Adipose tissue (tissue), 3 donors: ENCODE measurements around the gene TMEM222. TPM values are rescaled to one million over a fixed set of nuclear protein-coding genes. Genes with fewer than 3 reads are reported as not detected.
"Not testable (repeated sequence)": the region's sequence is repeated elsewhere in the genome, so short reads cannot be mapped to it uniquely, and the experiment has no call there.

Source experiments
- H3K27ac ChIP-seq: one replicate; pipeline ENCODE4 v1.5.1; 2013; ENCODE audit warnings: low read depth, low read length
- WGBS, 3 donors: extraction: QIAGEN DNeasy Blood & Tissue Kit; methylation state at CpG; one replicate each; pipeline ENCODE4 v1.1.7; 2013; 5-methylcytosine and 5-hydroxymethylcytosine counted together
- polyA plus RNA-seq, 3 donors: library from polyadenylated mRNA; stranded (reverse); fragments of 200-250 nt; gene quantifications; one replicate each; pipeline ENCODE4 v1.2.3, GENCODE V29; 2013
- donor health status: healthy with polysubstance abuse.
- donor health status: Bipolar disorder and iron deficiency.
- donor health status: healthy.

Gene TMEM222, protein sequence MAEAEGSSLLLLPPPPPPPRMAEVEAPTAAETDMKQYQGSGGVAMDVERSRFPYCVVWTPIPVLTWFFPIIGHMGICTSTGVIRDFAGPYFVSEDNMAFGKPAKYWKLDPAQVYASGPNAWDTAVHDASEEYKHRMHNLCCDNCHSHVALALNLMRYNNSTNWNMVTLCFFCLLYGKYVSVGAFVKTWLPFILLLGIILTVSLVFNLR
- 10 to 100 TPM; 27.1 to 44.9 (median 27.2) TPM for polyA plus RNA-seq

DNA sequence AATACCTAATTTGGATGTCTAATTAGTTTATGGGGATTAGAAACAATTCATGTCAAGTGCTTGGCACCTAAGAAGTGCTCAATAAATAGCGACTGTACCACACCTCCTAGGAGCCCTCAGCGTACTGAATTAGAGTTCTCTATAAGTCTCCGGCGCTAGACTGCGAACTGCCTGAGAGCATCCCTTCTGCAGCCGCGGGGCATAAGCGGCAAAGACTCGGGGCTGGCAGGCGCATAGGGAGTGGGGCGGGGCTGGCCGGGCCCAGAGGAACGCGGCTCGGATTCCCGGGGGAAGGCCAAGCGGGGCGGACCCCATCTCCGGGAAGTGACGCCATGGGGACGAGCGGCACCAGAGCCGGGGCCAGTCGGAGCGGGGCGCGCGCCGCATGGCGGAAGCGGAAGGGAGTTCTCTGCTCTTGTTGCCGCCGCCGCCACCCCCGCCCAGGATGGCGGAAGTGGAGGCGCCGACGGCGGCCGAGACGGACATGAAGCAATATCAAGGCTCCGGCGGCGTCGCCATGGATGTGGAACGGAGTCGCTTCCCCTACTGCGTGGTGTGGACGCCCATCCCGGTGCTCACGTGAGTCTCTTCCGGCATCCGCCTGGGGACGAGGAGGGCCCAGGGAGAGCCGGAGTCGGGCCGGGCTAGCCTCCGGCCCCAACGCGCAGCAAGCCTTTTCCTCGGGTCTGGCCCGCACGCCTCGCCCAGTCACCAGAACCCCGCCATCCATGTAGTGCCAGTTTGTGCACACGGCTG is at the start of gene TMEM222:
Gene TMEM222 (plus strand): TSS at position 351 of the 756 bp plus-strand sequence. CDS start 35 bp downstream, at position 386.
- WGBS, 3 donors: 1% methylated on average over 59 to 67 of the region's 67 CpGs
- H3K27ac ChIP-seq: peak within 1 kb of the TSS; percentile 80

DNA sequence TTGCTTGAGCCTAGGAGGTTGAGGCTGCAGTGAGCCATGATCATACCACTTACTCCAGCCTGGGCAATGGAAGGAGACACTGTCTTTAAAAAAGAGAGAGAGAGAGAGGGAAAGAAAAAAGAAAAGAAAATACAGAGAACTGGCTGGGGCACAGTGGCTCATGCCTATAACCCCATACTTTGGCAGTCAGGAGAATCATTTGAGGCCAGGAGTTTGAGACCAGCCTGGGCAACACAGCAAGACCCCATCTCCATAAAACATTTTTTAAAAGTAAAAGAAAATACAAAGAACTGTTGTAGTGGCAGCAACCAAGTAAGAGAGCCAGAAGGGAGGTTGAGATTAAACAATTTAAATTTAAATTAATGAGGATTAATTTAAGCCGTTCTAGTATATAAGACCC is 47.8 kb upstream of the TMEM222 start:
- WGBS, 3 donors: 87 to 94% (median 91%) methylated on average over 1 of the region's 1 CpG
- H3K27ac ChIP-seq: no peak overlapping the region

DNA sequence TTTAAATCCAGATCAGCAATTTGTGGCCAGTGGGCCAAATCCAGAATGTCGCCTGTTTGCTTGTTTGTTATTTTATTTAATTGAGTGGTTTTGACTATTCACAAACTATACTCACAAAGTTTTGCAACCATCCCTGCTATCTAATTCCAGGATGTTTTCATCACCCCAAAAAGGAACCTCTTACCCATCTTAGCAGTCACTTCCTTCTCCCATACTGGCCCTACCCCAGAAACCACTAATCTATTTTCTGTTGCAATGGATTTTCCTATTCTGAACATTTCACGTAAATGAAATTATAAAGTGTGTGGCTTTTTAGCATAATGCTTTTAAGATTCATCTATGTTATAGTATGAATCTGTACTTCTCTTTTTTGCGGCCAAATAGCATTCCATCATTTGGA is 46.3 kb upstream of the TMEM222 start:
- 46 to 83% (median 53%) methylated on average over 3 of the region's 3 CpGs for WGBS, 3 donors
- H3K27ac ChIP-seq: no peak overlapping the region

DNA sequence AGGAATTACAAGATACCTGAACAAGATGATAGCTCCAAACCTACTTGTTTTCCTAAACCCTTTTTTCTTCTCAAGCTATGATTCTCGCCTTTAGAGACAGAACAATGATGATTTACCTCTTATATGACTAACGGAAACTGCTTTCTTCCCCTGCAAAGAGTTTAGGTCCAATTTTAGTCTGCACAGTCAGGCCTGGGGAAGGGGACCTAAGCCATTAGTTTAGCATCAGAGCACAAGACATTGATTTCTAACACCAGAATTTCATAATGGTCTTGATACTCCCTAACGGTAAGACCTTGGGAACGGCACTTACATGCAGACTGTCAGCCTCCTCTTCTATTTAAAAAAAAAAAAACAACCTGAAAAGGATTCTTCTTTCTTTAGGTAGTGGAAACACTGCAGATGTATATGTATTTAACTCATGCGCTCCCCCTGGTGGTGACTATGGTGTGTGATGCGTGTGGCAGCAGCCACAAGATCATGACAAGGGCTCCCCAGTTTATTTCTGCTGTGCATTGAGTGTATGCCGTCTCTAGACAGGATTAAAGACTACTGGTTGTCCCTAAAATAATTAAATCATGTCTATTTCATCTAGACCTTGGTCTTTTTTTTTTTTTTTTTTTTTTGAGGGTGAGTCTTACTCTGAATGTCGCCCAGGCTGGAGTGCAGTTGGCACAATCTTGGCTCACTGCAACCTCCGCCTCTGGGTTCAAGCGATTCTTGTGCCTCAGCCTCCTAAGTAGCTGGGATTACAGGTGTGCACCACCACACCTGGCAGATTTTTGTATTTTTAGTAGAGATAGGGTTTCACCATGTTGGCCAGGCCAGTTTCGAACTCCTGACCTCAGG is 37.3 kb upstream of the TMEM222 start:
- no peak overlapping the region for H3K27ac ChIP-seq
- 48 to 51% (median 50%) methylated on average over 11 of the region's 11 CpGs for WGBS, 3 donors

DNA sequence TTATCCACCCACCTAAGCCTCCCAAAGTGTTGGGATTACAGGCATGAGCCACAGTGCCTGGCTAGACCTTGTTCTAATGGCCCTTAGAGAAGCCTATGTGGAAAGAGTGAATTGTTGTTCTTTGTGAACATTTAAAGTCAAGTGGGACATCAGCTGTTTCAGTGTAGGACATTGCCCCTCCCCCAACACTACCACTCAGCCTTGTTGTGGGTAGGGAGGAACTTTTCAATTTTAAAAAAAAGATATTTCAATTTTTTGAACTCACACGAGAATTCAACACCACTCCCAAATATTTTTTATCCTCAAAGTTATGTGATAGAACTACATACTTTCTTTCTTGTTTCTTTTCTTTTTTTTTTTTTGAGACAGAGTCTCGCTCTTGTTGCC is 36.7 kb upstream of the TMEM222 start:
- no peak overlapping the region for H3K27ac ChIP-seq
- WGBS, 3 donors: 74 to 83% (median 81%) methylated on average over 2 of the region's 2 CpGs

DNA sequence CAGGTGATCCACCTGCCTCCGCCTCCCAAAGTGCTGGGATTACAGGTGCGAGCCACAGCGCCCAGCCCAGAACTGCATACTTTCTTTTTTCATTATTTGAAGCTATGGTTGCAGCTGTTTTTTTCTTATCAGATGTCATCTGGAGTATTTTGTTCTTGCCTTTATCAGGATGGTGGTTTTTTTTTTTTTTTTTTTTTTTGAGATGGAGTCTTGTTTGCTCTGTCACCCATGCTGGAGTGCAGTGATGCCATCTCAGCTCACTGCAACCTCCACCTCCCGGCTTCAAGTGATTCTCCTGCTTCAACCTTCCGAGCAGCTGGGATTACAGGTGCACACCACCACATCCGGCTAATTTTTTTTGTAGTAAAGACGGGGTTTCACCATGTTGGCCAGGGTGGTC is 36.1 kb upstream of the TMEM222 start:
- WGBS, 3 donors: 96 to 97% (median 97%) methylated on average over 7 of the region's 7 CpGs

DNA sequence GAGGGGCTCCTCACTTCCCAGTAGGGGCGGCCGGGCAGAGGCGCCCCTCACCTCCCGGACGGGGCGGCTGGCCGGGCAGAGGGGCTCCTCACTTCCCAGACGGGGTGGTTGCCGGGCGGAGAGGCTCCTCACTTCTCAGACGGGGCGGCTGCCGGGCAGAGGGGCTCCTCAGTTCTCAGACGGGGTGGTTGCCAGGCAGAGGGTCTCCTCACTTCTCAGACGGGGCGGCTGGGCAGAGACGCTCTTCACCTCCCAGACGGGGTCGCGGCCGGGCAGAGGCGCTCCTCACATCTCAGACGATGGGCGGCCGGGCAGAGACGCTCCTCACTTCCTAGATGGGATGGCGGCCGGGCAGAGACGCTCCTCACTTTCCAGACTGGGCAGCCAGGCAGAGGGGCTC is 32.8 kb upstream of the TMEM222 start:
- H3K27ac ChIP-seq: not testable (repeated sequence)
- WGBS, 3 donors: 97 to 99% (median 98%) methylated on average over 13 to 26 of the region's 29 CpGs

More for the DNA sequence above, 36.1 kb upstream of the TMEM222 start:
- not testable (repeated sequence) for H3K27ac ChIP-seq

DNA sequence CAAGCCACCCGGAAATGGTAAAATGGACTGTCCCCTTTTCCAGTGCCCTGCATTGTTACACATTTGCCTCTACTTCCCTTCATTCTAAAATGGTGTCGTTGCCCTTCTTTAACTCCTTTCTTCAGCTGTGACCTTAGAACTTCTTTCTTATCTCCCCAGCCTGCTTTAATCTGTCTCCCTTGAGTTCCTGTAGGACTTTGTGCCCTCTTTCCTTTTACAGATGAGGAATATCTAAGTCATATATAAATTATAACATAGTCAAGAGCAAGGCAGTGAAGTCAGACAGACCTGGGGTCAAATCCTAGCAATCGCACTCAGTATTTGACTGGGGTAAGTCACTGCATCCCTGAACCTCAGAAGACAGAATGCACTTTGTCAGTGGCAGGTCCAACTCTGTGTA is 31.4 kb upstream of the TMEM222 start:
- 64 to 97% (median 94%) methylated on average over 3 of the region's 3 CpGs for WGBS, 3 donors
- H3K27ac ChIP-seq: no peak overlapping the region

DNA sequence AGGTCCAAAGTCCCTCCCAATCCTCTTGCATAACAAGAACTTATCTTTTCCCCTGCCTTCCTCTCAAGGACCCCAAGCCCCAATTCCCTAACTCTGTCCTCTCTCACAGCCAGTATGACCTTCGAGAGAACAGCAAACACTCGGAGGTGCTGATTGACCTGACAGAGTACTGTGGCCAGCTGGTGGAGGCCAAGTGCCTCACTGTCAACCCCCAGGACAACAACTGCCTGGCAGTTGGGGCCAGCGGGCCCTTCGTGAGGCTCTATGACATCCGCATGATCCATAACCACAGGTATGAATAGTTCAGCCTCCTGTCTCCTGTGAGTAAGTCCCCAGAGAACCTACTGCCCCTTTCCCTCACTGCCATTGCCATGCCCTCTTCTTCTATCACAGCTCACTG is 29.9 kb upstream of the TMEM222 start:
- H3K27ac ChIP-seq: no peak overlapping the region
- 42 to 99% (median 90%) methylated on average over 5 of the region's 5 CpGs for WGBS, 3 donors

DNA sequence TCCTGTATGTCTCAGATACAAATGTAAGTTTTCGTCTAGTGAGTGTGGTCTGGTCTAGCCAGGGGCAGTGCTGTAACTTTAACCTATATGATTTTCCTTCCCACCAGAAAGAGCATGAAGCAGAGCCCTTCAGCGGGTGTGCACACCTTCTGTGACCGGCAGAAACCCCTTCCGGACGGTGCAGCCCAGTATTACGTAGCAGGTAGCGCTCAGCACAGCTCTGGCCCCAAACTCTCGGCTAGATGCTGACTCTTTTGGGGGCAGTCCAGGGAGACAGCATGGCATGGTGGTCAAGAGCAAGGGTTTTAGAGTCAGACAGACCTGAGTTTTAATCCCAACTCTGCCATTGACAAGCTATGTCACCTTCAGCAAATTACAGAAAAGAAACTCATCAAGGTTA is 28.0 kb upstream of the TMEM222 start:
- WGBS, 3 donors: 94 to 96% (median 95%) methylated on average over 8 of the region's 8 CpGs
- no peak overlapping the region for H3K27ac ChIP-seq

DNA sequence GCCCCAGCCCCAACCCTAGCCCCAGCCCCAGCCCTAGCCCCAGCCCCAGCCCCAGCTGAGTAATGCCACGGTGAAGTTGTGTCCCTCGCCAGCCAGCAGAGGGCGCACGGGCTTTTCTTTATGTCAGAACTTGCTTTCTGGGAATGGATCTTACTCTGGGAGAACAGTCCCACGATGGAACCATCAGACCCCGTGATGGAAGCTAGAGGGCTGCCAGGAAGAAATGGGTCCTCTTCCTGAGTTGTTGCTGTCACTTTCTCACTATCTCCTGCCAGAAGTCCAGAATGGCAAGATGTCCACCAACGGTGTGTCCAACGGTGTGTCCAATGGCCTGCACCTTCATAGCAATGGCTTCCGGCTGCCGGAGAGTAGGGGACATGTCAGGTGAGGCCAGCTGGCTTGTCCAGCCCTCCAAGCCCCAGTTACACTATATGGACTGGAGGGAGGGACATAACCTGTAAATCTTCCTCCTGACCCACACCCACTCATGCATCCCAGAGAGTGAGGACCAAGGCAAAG is 25.1 kb upstream of the TMEM222 start:
- no peak overlapping the region for H3K27ac ChIP-seq

DNA sequence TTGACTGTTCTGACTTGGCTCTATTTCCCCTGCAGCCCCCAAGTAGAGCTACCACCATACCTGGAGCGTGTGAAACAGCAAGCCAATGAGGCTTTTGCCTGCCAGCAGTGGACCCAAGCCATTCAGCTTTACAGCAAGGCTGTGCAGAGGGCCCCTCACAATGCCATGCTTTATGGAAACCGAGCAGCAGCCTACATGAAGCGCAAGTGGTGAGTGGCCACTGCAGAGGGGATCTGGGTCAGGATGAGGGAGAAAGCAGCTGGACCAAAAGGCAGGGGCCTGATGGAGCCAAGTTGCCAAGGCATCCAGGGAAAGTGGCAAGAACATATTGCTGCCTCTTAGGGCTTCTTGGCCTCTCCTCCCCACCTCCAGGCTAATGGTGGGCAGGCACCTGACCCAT is 24.1 kb upstream of the TMEM222 start:
- no peak overlapping the region for H3K27ac ChIP-seq
- WGBS, 3 donors: 94 to 100% (median 98%) methylated on average over 3 of the region's 3 CpGs

More for the DNA sequence above, 25.1 kb upstream of the TMEM222 start:
- WGBS, 3 donors: 37 to 40% (median 38%) methylated on average over 10 of the region's 10 CpGs

DNA sequence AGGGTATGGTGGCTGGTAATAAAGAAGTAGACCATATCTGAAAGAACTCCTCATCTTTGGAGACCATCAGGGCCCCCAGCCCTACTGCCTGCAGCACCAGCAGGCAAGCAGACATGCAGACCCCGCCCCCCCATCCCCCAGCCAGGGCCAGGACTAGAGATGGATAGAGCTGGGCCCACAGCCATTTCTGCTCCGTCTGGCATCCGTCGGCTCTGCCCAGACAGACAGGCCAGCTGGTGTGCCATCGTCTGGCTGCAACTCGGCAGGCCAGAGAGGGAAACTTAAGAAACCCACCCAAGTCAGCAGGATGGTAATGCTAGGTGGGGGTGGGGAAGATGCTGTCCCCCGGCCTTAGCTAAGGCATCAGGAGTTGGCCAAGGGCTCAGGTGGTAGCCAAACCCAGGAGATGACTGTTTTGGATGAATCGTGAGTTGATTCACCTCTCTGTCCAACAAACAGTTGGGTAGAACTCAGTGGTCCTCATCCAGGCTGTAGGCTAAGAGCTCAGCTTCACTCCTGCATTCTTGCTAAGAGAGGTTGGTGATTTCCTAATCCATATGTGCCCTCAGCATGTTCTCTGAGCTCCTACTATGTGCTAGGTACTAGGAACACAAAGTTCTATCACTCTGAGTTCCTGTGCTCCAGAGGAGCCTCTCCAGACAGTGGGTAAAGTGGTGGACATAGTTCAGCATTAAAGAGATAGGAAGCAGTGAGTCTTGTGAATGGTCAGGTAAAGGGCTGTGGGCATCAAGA is 23.2 kb upstream of the TMEM222 start:
- 75 to 83% (median 78%) methylated on average over 8 of the region's 8 CpGs for WGBS, 3 donors

DNA sequence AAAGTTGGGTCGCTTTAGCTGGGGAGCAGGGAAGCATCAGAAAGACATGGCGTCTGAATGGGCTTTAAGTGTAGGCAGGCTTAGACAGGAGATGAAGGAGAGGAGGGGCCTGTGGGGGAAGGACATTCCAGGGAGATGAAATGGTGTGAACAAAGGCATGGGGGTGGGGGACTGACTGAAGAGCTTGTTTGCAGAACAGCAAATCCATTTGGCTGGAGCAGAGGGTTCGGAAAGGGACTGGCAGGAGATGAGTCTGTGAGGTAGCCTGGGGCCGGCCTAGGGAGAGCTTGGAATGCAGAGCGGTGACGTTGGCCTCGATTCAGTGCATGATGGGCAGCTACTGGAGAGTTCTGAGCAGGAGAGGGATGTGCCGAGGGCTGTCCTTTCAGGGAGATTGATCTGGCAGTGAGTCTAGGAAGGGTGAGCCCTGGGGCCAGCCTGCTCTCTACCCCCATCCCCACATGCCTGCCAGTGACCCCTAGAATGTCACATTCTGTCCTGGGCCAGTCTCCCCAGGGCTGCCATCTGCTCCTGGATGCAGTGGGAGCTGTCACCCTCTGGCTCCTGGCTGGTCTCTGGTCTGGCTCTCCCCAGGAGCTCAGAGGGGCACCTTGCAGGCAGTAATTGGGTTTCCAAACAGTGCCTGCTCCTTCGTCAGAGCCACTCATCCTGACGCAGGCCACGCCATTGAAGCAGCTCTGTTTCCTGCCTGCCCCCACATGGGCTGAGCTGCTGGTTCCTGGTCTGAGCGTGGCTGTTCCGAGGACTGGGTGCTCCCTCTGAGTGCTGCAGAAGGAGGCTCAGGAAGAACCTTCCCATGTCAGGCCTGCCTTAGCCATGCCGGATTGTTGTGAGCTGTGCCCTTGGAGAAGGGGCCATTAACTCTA is 22.3 kb upstream of the TMEM222 start:
- H3K27ac ChIP-seq: no peak overlapping the region
- 54 to 79% (median 62%) methylated on average over 14 of the region's 14 CpGs for WGBS, 3 donors

More for the DNA sequence above, 23.2 kb upstream of the TMEM222 start:
- no peak overlapping the region for H3K27ac ChIP-seq

DNA sequence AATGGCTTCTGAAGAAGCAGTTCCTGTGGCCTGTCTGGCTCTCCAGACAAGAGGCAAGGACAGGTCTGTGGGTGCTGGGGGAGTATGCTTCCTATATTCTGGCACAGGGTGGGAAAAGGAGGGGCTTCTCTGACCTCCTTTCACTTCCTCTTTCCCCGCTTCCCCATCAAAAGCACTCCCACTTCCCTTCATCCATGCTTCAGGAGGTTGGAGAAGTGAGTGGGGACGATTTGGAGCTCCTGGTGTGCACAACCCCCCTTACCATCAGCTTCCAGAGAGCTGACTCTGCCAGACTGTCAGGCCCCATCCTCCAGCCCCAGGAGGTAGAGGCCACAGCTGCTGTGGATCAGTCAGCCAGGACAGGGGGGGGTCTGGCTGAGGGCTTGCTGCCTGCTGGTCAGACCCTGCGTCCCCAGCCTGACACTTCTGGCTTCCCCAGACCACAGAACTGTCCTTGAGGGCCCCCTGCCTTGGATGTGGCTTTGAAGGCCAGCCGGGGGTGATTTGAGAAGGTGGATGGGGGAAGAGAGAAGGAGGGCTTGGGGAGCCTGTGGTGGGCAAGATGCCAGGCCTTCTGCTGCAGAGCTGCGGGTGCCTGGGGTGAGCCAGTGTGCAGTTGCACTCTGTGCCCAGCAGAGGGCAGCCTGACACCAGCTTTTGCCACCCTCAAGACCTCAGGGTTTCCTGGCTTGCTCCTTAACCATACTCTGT is 21.5 kb upstream of the TMEM222 start:
- H3K27ac ChIP-seq: no peak overlapping the region
- WGBS, 3 donors: 23 to 49% (median 26%) methylated on average over 5 of the region's 5 CpGs

DNA sequence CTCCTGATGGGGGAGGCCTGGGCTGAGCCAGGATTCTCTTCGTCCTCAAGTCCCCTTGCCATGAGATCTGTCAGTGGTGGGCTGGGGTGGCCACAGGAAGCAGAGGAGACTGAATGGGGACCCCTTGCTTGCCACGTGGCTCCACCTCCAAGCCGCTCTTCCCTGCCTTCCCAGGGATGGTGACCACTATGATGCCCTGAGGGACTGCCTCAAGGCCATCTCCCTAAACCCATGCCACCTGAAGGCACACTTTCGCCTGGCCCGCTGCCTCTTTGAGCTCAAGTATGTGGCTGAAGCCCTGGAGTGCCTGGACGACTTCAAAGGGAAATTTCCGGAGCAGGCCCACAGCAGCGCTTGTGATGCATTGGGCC is 20.9 kb upstream of the TMEM222 start:
- 76 to 81% (median 77%) methylated on average over 8 of the region's 8 CpGs for WGBS, 3 donors
- H3K27ac ChIP-seq: no peak overlapping the region
